Endometrial microvascular endothelial cells (primary cell): ENCODE measurements around the gene VPS41. TPM values are rescaled to one million over a fixed set of nuclear protein-coding genes. Genes with fewer than 3 reads are reported as not detected.

Experiments used
- in situ Hi-C: cut with HindIII; loops from 2 replicates; pipeline ENCODE4 v1.10.0; 2017; ENCODE audit warnings: low sequenced_read_pairs, low pct_unique_long_range_greater_than_20kb; ENCODE audit errors: inconsistent ontology term
- total RNA-seq: library from RNA; depleted of rRNA; stranded (reverse); fragments of >200 nt; gene quantifications from one replicate; pipeline ENCODE4 v1.2.3, GENCODE V29; 2015; ENCODE audit errors: inconsistent ontology term

Gene VPS41
- total RNA-seq, 1 donor from 2014 or later = 35.6 TPM

GRCh38 chr7:38699471-38699870 lies 209.5 kb downstream of the VPS41 start:
- in situ Hi-C loops = no loop called here

- in situ Hi-C loops = no loop called here
Measured at GRCh38 chr7:38694326-38694725, 214.7 kb downstream of the VPS41 start.

- in situ Hi-C loops = no loop called here
Measured at GRCh38 chr7:38686888-38687287, 222.1 kb downstream of the VPS41 start.

- in situ Hi-C loops = no loop called here
Measured at GRCh38 chr7:38685851-38686250, 223.1 kb downstream of the VPS41 start.

GRCh38 chr7:38682606-38683005 lies 226.4 kb downstream of the VPS41 start:
- in situ Hi-C loops = no loop called here

GRCh38 chr7:38681882-38682281 lies 227.1 kb downstream of the VPS41 start:
- in situ Hi-C loops = no loop called here

GRCh38 chr7:38679419-38679818 lies 229.6 kb downstream of the VPS41 start:
- in situ Hi-C loops = no loop called here

GRCh38 chr7:38678698-38679054 lies 230.3 kb downstream of the VPS41 start:
- in situ Hi-C loops = no loop called here

DNA sequence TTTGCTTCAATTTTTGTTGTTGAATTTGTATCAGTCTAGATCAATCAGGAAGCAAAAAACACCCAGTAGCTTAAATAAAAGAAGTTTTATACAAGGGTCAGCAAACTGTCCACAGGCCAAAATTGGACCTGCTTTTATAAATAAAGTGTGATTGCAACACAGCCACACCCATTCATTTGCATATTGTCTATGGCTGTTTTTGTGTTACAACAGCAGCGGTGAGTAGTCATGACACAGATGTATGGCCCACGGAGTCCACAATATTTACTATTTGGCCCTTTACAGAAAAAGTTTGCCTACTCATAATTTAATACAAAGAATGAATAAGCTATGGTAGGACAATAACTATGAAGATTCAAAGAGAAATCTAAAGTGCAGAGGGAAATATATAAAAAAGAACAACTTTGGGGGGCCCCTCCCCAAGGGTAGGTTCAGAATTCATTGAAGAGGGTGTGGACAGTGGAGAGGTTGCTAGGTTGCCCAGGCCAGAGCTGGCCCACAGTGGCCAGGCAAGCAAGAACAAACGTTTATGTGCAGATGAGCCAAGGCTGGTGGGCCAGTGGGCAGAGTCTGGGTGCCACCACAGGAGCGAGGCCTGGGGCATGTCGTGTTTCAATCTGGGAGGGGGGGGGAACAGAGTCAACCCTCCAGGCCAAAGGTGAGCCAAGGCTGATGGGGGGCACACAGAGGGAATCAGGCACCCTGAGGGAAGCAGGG lies 230.9 kb downstream of the VPS41 start:
- in situ Hi-C loops = no loop called here

- in situ Hi-C loops = no loop called here
Measured at GRCh38 chr7:38675494-38676106, 233.4 kb downstream of the VPS41 start.

DNA sequence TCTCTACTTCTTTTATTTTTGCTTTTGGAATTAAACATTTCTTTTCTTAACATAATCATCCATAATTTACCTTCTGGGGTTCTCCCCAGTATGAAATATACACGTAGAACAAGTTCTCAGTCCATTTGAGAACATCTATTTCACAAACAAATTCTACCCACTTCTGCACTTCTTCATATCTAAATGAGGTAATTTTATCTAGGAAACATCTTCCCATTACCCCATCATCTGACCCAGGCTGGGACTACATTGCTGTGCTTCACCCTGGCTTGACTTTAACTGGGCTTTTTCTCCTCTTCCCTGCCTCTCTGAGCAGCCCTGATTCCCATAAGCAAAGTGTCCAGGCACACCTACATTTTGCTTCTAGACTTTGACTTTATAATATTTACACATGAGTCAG lies 234.5 kb downstream of the VPS41 start:
- in situ Hi-C loops = no loop called here

DNA sequence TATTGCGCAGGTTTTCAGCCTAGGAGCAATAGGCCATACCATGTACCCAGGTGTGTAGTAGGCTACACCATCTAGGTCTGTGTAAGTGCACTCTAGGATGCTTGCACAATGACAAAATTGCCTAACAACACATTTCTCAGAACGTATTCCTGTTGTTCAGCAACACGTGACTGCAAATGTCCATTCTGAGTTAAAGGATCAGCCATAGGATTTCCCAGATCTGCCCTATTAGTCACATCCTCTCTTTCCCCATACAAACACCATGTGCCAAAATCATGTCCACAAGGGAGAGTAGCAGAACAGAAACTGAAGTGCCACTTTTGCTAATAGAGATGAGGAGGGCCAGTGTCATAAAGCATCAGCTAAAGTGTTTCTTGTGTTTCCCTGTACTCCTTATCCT lies 235.2 kb downstream of the VPS41 start:
- in situ Hi-C loops = no loop called here

Other genes starting within 250 kb of the VPS41 start
- gene POU6F2, start 68.7 kb upstream of the VPS41 start, total RNA-seq = not detected